Common myeloid progenitor, CD34-positive (primary cell): ENCODE data around the gene POLDIP2.

Source experiments
- CTCF ChIA-PET: fragments of 350-600 bp; sonication (Branson Sonifier 250); formaldehyde crosslinking; loops from one replicate; lab custom pipeline; 2021; ENCODE audit warnings: antibody characterized with exemption; lab: Charles Lee
- POLR2A ChIA-PET: fragments of 350-600 bp; sonication (Branson Sonifier 250); formaldehyde crosslinking; loops from one replicate; lab custom pipeline; 2021; ENCODE audit warnings: antibody characterized with exemption; lab: Charles Lee
- DNase-seq, 3 donors: peaks; one replicate each; pipeline versions ENCODE4 v3.0.0 to v3.0.0-alpha.2; 2013
- H3K27ac ChIP-seq, 2 experiments: 1 replicate in 1 of 2; 2 replicates in 1 of 2; pipeline ENCODE4 v1.7.0; 2013; ENCODE audit warnings: inconsistent platforms in 2 of 2, low read length in 2 of 2, mild to moderate bottlenecking in 2 of 2, low read depth in 1 of 2, moderate library complexity in 1 of 2; ENCODE audit not compliant: severe bottlenecking in 2 of 2, insufficient read depth in 1 of 2, poor library complexity in 1 of 2
- H3K27me3 ChIP-seq, 5 experiments: replicated peaks in 2 of 5; 1 replicate in 3 of 5; 2 replicates in 2 of 5; pipeline versions ENCODE4 v1.6.1 to v1.7.0; 2013; ENCODE audit warnings: low read length in 4 of 5, mild to moderate bottlenecking in 2 of 5, moderate library complexity in 2 of 5, inconsistent platforms in 1 of 5; ENCODE audit not compliant: insufficient read depth in 5 of 5, control insufficient read depth in 4 of 5
- H3K36me3 ChIP-seq, 4 experiments: 1 replicate in 2 of 4; 2 replicates in 2 of 4; pipeline versions ENCODE4 v1.6.1 to v1.7.0; 2013; ENCODE audit warnings: low read length in 3 of 4, control low read depth in 1 of 4, mild to moderate bottlenecking in 1 of 4; ENCODE audit not compliant: control insufficient read depth in 4 of 4, insufficient read depth in 4 of 4
- H3K4me1 ChIP-seq, 4 experiments: 1 replicate in 3 of 4; 2 replicates in 1 of 4; pipeline versions ENCODE4 v1.6.1 to v1.7.1; 2013; ENCODE audit warnings: low read length in 3 of 4, mild to moderate bottlenecking in 3 of 4, control low read depth in 1 of 4, inconsistent platforms in 1 of 4, moderate library complexity in 1 of 4; ENCODE audit not compliant: control insufficient read depth in 4 of 4, insufficient read depth in 4 of 4; ENCODE audit errors: control extremely low read depth in 1 of 4
- H3K4me3 ChIP-seq, 7 experiments: 1 replicate in 4 of 7; 2 replicates in 3 of 7; pipeline versions ENCODE4 v1.5.1 to v1.7.0; 2013; ENCODE audit warnings: mild to moderate bottlenecking in 7 of 7, low read length in 6 of 7, moderate library complexity in 6 of 7, inconsistent platforms in 2 of 7, low read depth in 2 of 7, control low read depth in 1 of 7; ENCODE audit not compliant: insufficient read depth in 4 of 7, control insufficient read depth in 1 of 7; ENCODE audit errors: extremely low read depth in 1 of 7
- H3K9me3 ChIP-seq, 5 experiments: 1 replicate in 4 of 5; 2 replicates in 1 of 5; pipeline versions ENCODE4 v1.6.1 to v1.7.1; 2013; ENCODE audit warnings: low read length in 4 of 5, mild to moderate bottlenecking in 2 of 5, inconsistent platforms in 1 of 5, low read depth in 1 of 5, moderate library complexity in 1 of 5; ENCODE audit not compliant: control insufficient read depth in 4 of 5, insufficient read depth in 2 of 5; ENCODE audit errors: control extremely low read depth in 1 of 5
- WGBS: methylation state at CpG from one replicate; pipeline ENCODE4 v1.1.5; 2013; ENCODE audit not compliant: insufficient coverage; 5-methylcytosine and 5-hydroxymethylcytosine counted together

Gene POLDIP2

DNA sequence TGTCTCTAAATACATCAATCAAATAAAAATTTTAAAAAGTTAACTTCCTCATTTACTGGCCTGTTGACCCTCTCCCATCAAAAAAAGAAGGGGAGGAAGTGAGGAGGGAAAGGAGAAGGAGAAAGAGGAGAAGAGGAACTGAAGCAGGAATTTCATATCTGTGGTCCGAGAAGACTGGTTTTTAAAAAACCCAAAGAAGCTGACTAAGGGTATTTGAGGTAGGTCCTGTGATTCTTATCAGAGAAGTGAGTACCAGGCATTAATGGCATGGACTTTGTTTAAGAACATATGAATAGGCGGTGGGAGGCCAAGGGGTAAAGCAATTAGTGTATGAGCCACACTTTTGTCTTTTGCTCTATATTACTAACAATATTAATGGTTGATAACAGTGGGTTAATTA lies 46.7 kb upstream of the POLDIP2 start:
- 60% methylated on average over 2 of the region's 2 CpGs for WGBS
- DNase-seq, result no peak
- peaks cover 0 to 40% (median 32%) of the 10 kb centered on the region in 4 experiments for H3K4me1 ChIP-seq
- ChIA-PET CTCF (interaction anchor here (1.0 kb wide), 1 partner anchor 12 kb away, joined by 3 read pairs; no protein-coding TSS in a partner anchor), POLR2A (no interaction called here)
- H3K27me3 ChIP-seq, result no peaks in the 10 kb centered on the region
- H3K27ac ChIP-seq, result no peak overlapping the region
- no peaks in the 10 kb centered on the region for H3K9me3 ChIP-seq
- H3K36me3 ChIP-seq, result peaks cover 0 to 10% (median 5%) of the 10 kb centered on the region in 4 experiments
- peak overlapping the region in 1 of 7 experiments; percentile 5 for H3K4me3 ChIP-seq

- Histone ChIP-seq H3K27me3 (no peaks in the 10 kb centered on the region), H3K4me3 (no peak overlapping the region), H3K9me3 (no peaks in the 10 kb centered on the region), H3K27ac (no peak overlapping the region), H3K36me3 (peaks cover 0 to 16% (median 7%) of the 10 kb centered on the region in 4 experiments), H3K4me1 (peaks cover 0 to 40% (median 32%) of the 10 kb centered on the region in 4 experiments)
- DNase-seq, result no peak
- WGBS, result 94% methylated on average over 5 of the region's 6 CpGs
- ChIA-PET POLR2A (no interaction called here), CTCF (interaction anchor here (3.0 kb wide), 1 partner anchor 14 kb away, joined by 10 read pairs; no protein-coding TSS in a partner anchor)
These were observed 45.5 kb upstream of the POLDIP2 start for GRCh38 chr17:28402844-28403243.

DNA sequence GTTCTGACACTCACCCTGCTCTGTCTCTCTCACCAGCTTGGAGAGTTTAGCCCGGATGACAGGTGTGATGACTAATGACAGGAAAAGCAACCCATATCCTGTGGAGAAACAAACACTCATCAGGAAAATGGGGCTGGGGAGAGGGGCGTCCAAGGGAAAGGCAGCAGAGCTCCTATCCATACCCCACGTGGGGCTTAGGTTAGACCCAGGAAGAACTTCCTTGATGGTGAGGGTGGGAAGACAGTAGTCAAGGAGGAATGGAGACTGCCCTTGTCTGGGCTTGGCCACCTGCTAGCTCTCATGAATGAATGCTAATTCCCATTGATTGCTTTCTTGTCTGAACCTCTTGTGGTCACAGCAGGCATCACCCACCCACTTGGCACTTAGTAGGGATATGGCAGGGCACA lies 44.9 kb upstream of the POLDIP2 start:
- CTCF ChIA-PET, result interaction anchor here (0.6 to 3.0 kb wide), 3 partner anchors 10 to 1052 kb away, joined by 3 to 10 read pairs (median 3); no protein-coding TSS in a partner anchor
- WGBS, result 57% methylated on average over 1 of the region's 3 CpGs

DNA sequence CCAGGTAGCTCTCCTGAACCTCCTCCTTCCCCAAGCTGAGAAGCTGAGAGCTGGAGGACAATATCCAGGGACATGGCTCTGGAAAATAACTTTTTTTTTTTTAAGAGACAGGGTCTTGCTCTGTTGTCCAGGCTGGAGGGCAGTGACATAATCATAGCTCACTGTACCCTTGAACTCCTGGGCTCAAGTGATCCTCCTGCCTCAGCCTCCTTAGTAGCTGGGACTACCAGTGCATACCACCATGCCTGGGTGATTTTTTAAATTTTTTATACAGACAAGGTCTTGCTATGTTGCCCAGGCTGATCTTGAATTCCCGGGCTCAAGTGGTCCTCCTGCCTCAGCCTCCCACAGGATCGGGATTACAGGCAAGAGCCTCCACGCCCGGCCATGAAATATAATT lies 42.5 kb upstream of the POLDIP2 start:
- DNase-seq, result no peak
- H3K9me3 ChIP-seq, result no peaks in the 10 kb centered on the region
- no peak overlapping the region for H3K27ac ChIP-seq
- POLR2A ChIA-PET, result no interaction called here
- 100% methylated on average over 1 of the region's 4 CpGs for WGBS
- peaks cover 0 to 41% (median 8%) of the 10 kb centered on the region in 4 experiments for H3K36me3 ChIP-seq
- CTCF ChIA-PET, result interaction anchor here (1.0 to 1.1 kb wide), 2 partner anchors 17 to 25 kb away, joined by 3 read pairs; no protein-coding TSS in a partner anchor
- no peak overlapping the region for H3K4me3 ChIP-seq
- H3K4me1 ChIP-seq, result peaks cover 0 to 26% (median 16%) of the 10 kb centered on the region in 4 experiments
- H3K27me3 ChIP-seq, result no peaks in the 10 kb centered on the region

More for the DNA sequence above, 44.9 kb upstream of the POLDIP2 start:
- H3K27ac ChIP-seq, result no peak overlapping the region
- no peak overlapping the region for H3K4me3 ChIP-seq
- peaks cover 0 to 40% (median 32%) of the 10 kb centered on the region in 4 experiments for H3K4me1 ChIP-seq
- no peaks in the 10 kb centered on the region for H3K27me3 ChIP-seq
- POLR2A ChIA-PET, result no interaction called here
- H3K36me3 ChIP-seq, result peaks cover 0 to 19% (median 8%) of the 10 kb centered on the region in 4 experiments
- H3K9me3 ChIP-seq, result no peaks in the 10 kb centered on the region
- DNase-seq, result no peak

- peaks cover 0 to 13% (median 5%) of the 10 kb centered on the region in 4 experiments for H3K4me1 ChIP-seq
- H3K27ac ChIP-seq, result no peak overlapping the region
- no peak for DNase-seq
- no peaks in the 10 kb centered on the region for H3K27me3 ChIP-seq
- ChIA-PET POLR2A (no interaction called here), CTCF (interaction anchor here (1.1 kb wide), 1 partner anchor 26 kb away, joined by 3 read pairs; no protein-coding TSS in a partner anchor)
- no peak overlapping the region for H3K4me3 ChIP-seq
- H3K36me3 ChIP-seq, result peaks cover 0 to 53% (median 8%) of the 10 kb centered on the region in 4 experiments
- 95% methylated on average over 6 of the region's 6 CpGs for whole genome bisulfite sequencing
- H3K9me3 ChIP-seq, result no peaks in the 10 kb centered on the region
These were observed 41.1 kb upstream of the POLDIP2 start for GRCh38 chr17:28398280-28398981.

- Histone ChIP-seq H3K4me3 (no peak overlapping the region), H3K27ac (no peak overlapping the region), H3K9me3 (no peaks in the 10 kb centered on the region), H3K27me3 (peaks cover 0 to 1% (median 0%) of the 10 kb centered on the region in 5 experiments), H3K4me1 (peaks cover 0 to 9% (median 4%) of the 10 kb centered on the region in 4 experiments), H3K36me3 (peaks cover 0 to 56% (median 10%) of the 10 kb centered on the region in 4 experiments)
- ChIA-PET POLR2A (no interaction called here), CTCF (no interaction called here)
- WGBS, result 89% methylated on average over 7 of the region's 7 CpGs
- no peak for DNase-seq
These were observed 40.5 kb upstream of the POLDIP2 start for GRCh38 chr17:28397687-28398279.
